H1 (cell line): ENCODE data around the gene PRF1. TPM values are rescaled to one million over a fixed set of nuclear protein-coding genes. Genes with fewer than 3 reads are reported as not detected.

Experiments
- CTCF ChIA-PET: fragments of 300-600 bp; sonication (Branson Sonifier 250); formaldehyde crosslinking; loops from one replicate; lab custom pipeline; 2021; ENCODE audit not compliant: partially characterized antibody; lab: Charles Lee
- POLR2A ChIA-PET: fragments of 300-600 bp; sonication (Branson Sonifier 250); formaldehyde crosslinking; loops from one replicate; lab custom pipeline; 2021; ENCODE audit warnings: inconsistent platforms; ENCODE audit not compliant: partially characterized antibody; lab: Charles Lee
- DNase-seq, 2 experiments: peaks; one replicate each; pipeline versions ENCODE4 v3.0.0 to v3.0.0-alpha.2; 2010 to 2022; ENCODE audit warnings: low spot score in 2 of 2, low read depth in 1 of 2, mixed read lengths in 1 of 2
- FAIRE-seq: peaks from 2 replicates; lab custom pipeline; 2011; peaks lifted over from hg19 to GRCh38; lab: Jason Lieb, UNC
- H2AFZ ChIP-seq: 2 replicates; pipeline ENCODE4 v1.8.1; 2012; ENCODE audit warnings: low read length, inconsistent platforms
- H2AK5ac ChIP-seq: 2 replicates; pipeline ENCODE4 v1.6.1; 2013; ENCODE audit warnings: low read depth, low read length
- H2BK120ac ChIP-seq: replicated peaks from 2 replicates; pipeline ENCODE3; 2013; ENCODE audit warnings: low read depth, low read length, inconsistent platforms
- H2BK12ac ChIP-seq: 2 replicates; pipeline ENCODE4 v1.6.1; 2013; ENCODE audit warnings: low read depth, low read length
- H2BK15ac ChIP-seq: 2 replicates; pipeline ENCODE4 v1.6.1; 2013; ENCODE audit warnings: low read length
- H2BK20ac ChIP-seq: 2 replicates; pipeline ENCODE4 v1.6.1; 2013; ENCODE audit warnings: low read length
- H2BK5ac ChIP-seq: 2 replicates; pipeline ENCODE4 v1.6.1; 2013; ENCODE audit warnings: low read depth, low read length
- H3K14ac ChIP-seq: 2 replicates; pipeline ENCODE4 v1.6.1; 2013; ENCODE audit warnings: inconsistent platforms; ENCODE audit not compliant: insufficient read length
- H3K18ac ChIP-seq: 2 replicates; pipeline ENCODE4 v1.6.1; 2013; ENCODE audit warnings: low read length; ENCODE audit errors: extremely low read depth
- H3K23ac ChIP-seq: 2 replicates; pipeline ENCODE4 v1.6.1; 2013; ENCODE audit warnings: inconsistent platforms; ENCODE audit not compliant: insufficient read length
- H3K23me2 ChIP-seq: 2 replicates; pipeline ENCODE4 v1.6.1; 2013; ENCODE audit warnings: low read depth, low read length
- H3K27ac ChIP-seq: 2 replicates; pipeline ENCODE4 v1.6.1; 2011; ENCODE audit warnings: low read depth, low read length, inconsistent platforms
- H3K27me3 ChIP-seq, 4 experiments: replicated peaks in 1 of 4; 1 replicate in 1 of 4; 2 replicates in 3 of 4; pipeline versions ENCODE4 v1.6.1 to v1.8.1; 2011 to 2013; ENCODE audit warnings: low read length in 3 of 4, mild to moderate bottlenecking in 3 of 4, inconsistent platforms in 2 of 4, mixed read lengths in 2 of 4, moderate library complexity in 1 of 4; ENCODE audit not compliant: control insufficient read depth in 3 of 4, insufficient read depth in 3 of 4; ENCODE audit errors: extremely low read depth in 1 of 4
- H3K36me3 ChIP-seq, 4 experiments: 2 replicates each; pipeline versions ENCODE4 v1.6.1 to v1.8.1; 2011 to 2013; ENCODE audit warnings: mild to moderate bottlenecking in 4 of 4, low read length in 3 of 4, moderate library complexity in 2 of 4, control low read depth in 1 of 4, inconsistent platforms in 1 of 4; ENCODE audit not compliant: insufficient read depth in 4 of 4, control insufficient read depth in 2 of 4
- H3K4ac ChIP-seq: replicated peaks from 2 replicates; pipeline ENCODE3; 2013; ENCODE audit warnings: low read length, low read depth, mixed read lengths, inconsistent platforms; ENCODE audit not compliant: insufficient read length
- H3K4me1 ChIP-seq, 4 experiments: replicated peaks in 1 of 4; 1 replicate in 1 of 4; 2 replicates in 3 of 4; pipeline versions ENCODE4 v1.6.1 to v1.8.1; 2011 to 2013; ENCODE audit warnings: low read length in 3 of 4, inconsistent platforms in 2 of 4, mixed read lengths in 1 of 4; ENCODE audit not compliant: insufficient read depth in 4 of 4, control insufficient read depth in 3 of 4
- H3K4me2 ChIP-seq, 2 experiments: 2 replicates each; pipeline versions ENCODE4 v1.6.1 to v1.8.1; 2011 to 2013; ENCODE audit warnings: low read depth in 2 of 2, low read length in 2 of 2, control low read depth in 1 of 2, inconsistent platforms in 1 of 2, mild to moderate bottlenecking in 1 of 2; ENCODE audit not compliant: insufficient read depth in 1 of 2
- H3K4me3 ChIP-seq, 4 experiments: fragments of 200-600, 300-600 bp in 1 of 4; sonication (generic), shearing (Covaris generic), sonication (Bioruptor Twin) in 1 of 4; 2 replicates each; pipeline versions ENCODE4 v1.5.1 to v1.8.1; 2011 to 2016; ENCODE audit warnings: low read length in 4 of 4, low read depth in 3 of 4, control low read depth in 2 of 4, inconsistent platforms in 2 of 4, mild to moderate bottlenecking in 2 of 4, mixed read lengths in 1 of 4, moderate library complexity in 1 of 4; ENCODE audit not compliant: insufficient read depth in 2 of 4; ENCODE audit errors: extremely low read depth in 1 of 4
- H3K56ac ChIP-seq: replicated peaks from 2 replicates; pipeline ENCODE3; 2013; ENCODE audit warnings: low read depth, mild to moderate bottlenecking, mixed read lengths, low read length, inconsistent platforms; ENCODE audit not compliant: insufficient read length
- H3K79me1 ChIP-seq: 2 replicates; pipeline ENCODE4 v1.6.1; 2013; ENCODE audit warnings: low read depth, low read length, control low read depth
- H3K79me2 ChIP-seq, 2 experiments: 2 replicates each; pipeline versions ENCODE4 v1.6.1 to v1.8.1; 2012 to 2013; ENCODE audit warnings: low read length in 2 of 2, mild to moderate bottlenecking in 2 of 2, inconsistent platforms in 1 of 2; ENCODE audit not compliant: insufficient read depth in 2 of 2, control insufficient read depth in 1 of 2
- H3K9ac ChIP-seq, 4 experiments: replicated peaks in 1 of 4; 1 replicate in 1 of 4; 2 replicates in 3 of 4; pipeline versions ENCODE4 v1.6.1 to v1.8.1; 2011 to 2013; ENCODE audit warnings: low read depth in 3 of 4, low read length in 3 of 4, control low read depth in 2 of 4, mild to moderate bottlenecking in 2 of 4, moderate library complexity in 2 of 4, inconsistent platforms in 1 of 4; ENCODE audit errors: extremely low read depth in 1 of 4
- H3K9me3 ChIP-seq, 2 experiments: 2 replicates each; pipeline versions ENCODE4 v1.6.1 to v1.8.1; 2012 to 2013; ENCODE audit warnings: mild to moderate bottlenecking in 2 of 2, moderate library complexity in 2 of 2, control low read depth in 1 of 2, inconsistent platforms in 1 of 2, low read depth in 1 of 2, low read length in 1 of 2, mixed read lengths in 1 of 2; ENCODE audit not compliant: insufficient read depth in 2 of 2
- H4K20me1 ChIP-seq, 2 experiments: replicated peaks in 1 of 2; 2 replicates each; pipeline versions ENCODE3 to v1.8.1; 2011 to 2013; ENCODE audit warnings: inconsistent platforms in 2 of 2, low read length in 2 of 2, mild to moderate bottlenecking in 1 of 2; ENCODE audit not compliant: insufficient read depth in 2 of 2, control insufficient read depth in 1 of 2
- H4K5ac ChIP-seq: 2 replicates; pipeline ENCODE4 v1.6.1; 2013; ENCODE audit warnings: low read length, low read depth, mixed read lengths, inconsistent platforms; ENCODE audit not compliant: insufficient read length
- H4K8ac ChIP-seq: 2 replicates; pipeline ENCODE4 v1.8.0; 2013; ENCODE audit warnings: mild to moderate bottlenecking, moderate library complexity, low read length, inconsistent platforms; ENCODE audit not compliant: insufficient read depth; ENCODE audit errors: extremely low read depth
- H4K91ac ChIP-seq: replicated peaks from 2 replicates; pipeline ENCODE3; 2013; ENCODE audit warnings: low read length, mixed read lengths, inconsistent platforms; ENCODE audit not compliant: insufficient read length
- CEBPB ChIP-seq: IDR thresholded peaks from 2 replicates; pipeline ENCODE4 v1.6.1; 2012; ENCODE audit warnings: low read depth, low read length
- POLR2A ChIP-seq, 2 experiments: IDR thresholded peaks; 1 replicate in 1 of 2; 2 replicates in 1 of 2; pipeline ENCODE4 v1.6.1; 2011; ENCODE audit warnings: low read depth in 2 of 2, low read length in 2 of 2, mild to moderate bottlenecking in 2 of 2; ENCODE audit errors: control extremely low read depth in 1 of 2
- WGBS, 2 experiments: shearing (Covaris generic) in 1 of 2; methylation state at CpG; one replicate each; pipeline versions ENCODE4 v1.1.6 to v1.1.7; 2013 to 2015; ENCODE audit warnings: low lambda C conversion rate in 2 of 2, mixed read lengths in 2 of 2, inconsistent platforms in 1 of 2, low coverage in 1 of 2, missing lambda C conversion rate in 1 of 2; ENCODE audit not compliant: insufficient replicate concordance in 2 of 2, insufficient coverage in 1 of 2, insufficient read length in 1 of 2; ENCODE audit errors: extremely low coverage in 1 of 2, missing lambda C conversion rate in 1 of 2; 5-methylcytosine and 5-hydroxymethylcytosine counted together
- polyA plus RNA-seq, 7 experiments: library from polyadenylated mRNA; depleted of rRNA in 3 of 7; stranded (reverse) in 5 of 7; unstranded in 2 of 7; fragments of >200 nt in 5 of 7; fragments of 200-250 nt in 2 of 7; gene quantifications; 1 replicate in 5 of 7; 2 replicates in 1 of 7; 4 replicates in 1 of 7; pipeline versions ENCODE4 v1.2.1 to v1.2.3, GENCODE V29; 2011 to 2013; ENCODE audit warnings: missing spikeins in 2 of 7, mixed read lengths in 2 of 7
- total RNA-seq: library from RNA; stranded (reverse); fragmentation: NEBNext Ultra II Directional; extraction: Animal tissue kit (Norgen Biotek cat#: 25700); gene quantifications from 2 replicates; pipeline ENCODE4 v1.2.1, GENCODE V29; 2021
- TF ChIP-seq, protein P1 (sequence below), 3 experiments: IDR thresholded peaks; 1 replicate in 2 of 3; 2 replicates in 1 of 3; pipeline versions ENCODE4 v1.5.1 to v1.6.1; 2011; ENCODE audit warnings: low read length in 3 of 3, mild to moderate bottlenecking in 3 of 3, inconsistent platforms in 2 of 3, low read depth in 1 of 3, moderate library complexity in 1 of 3; ENCODE audit not compliant: insufficient read depth in 1 of 3; ENCODE audit errors: control extremely low read depth in 1 of 3

PRF1 gene
- total and polyA plus RNA-seq, 2 of the 8 experiments (the other 6 are each of a cell fraction or from before 2014, with no cell fraction given): 0.15 TPM; not detected in 1

DNA sequence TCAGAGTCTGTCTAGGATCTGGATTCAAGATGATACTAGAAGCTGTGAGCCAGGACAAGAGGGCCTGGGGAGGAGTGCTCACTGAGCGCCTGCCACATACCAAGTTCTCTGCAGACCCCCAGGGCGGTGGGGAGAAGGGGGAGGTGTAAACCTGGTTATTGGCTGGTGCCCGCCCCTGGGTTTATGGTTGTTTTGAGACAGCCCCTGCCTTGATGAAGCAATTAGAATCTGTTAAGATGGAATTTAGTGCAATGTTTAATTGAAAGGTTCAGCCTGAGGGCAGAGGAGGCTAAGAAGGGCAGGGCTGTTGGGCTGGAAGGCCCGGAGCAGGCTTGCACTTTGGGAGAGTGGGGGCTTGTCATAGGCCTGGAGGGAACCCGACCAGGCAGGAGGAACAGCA, 42.7 kb downstream of the PRF1 start:
- peaks cover 0 to 6% (median 3%) of the 10 kb centered on the region in 4 experiments; a peak in 4 of 7 replicates for H3K4me1 ChIP-seq
- H3K23ac ChIP-seq: no peak overlapping the region
- DNase-seq (no peak), FAIRE-seq (no peak)
- no peaks in the 10 kb centered on the region; a peak in 1 of 8 replicates for H3K36me3 ChIP-seq
- no peak overlapping the region for H4K91ac ChIP-seq
- WGBS, 2 experiments: 87% methylated on average over 4 of the region's 5 CpGs; no CpG with 5 or more reads in 1 of the 2 experiments
- H2BK20ac ChIP-seq: no peak overlapping the region
- no peaks in the 10 kb centered on the region for H3K27me3 ChIP-seq
- H4K8ac ChIP-seq: peak overlapping the region; percentile 22; the same call in 1 of the 2 replicates
- H4K20me1 ChIP-seq: peaks cover 2 to 3% of the 10 kb centered on the region in 2 experiments
- H4K5ac ChIP-seq: no peak overlapping the region
- CTCF ChIA-PET: interaction anchor here (0.6 to 5.7 kb wide), 21 partner anchors 8 to 321 kb away, joined by 3 to 58 read pairs (median 6); no protein-coding TSS in a partner anchor
- no peak overlapping the region for H3K14ac ChIP-seq
- no peak overlapping the region; the same call in 1 of the 2 replicates for H3K18ac ChIP-seq
- H3K56ac ChIP-seq: no peak overlapping the region
- H3K23me2 ChIP-seq: no peaks in the 10 kb centered on the region
- no peaks in the 10 kb centered on the region for H3K79me2 ChIP-seq
- no peak overlapping the region for H2BK5ac ChIP-seq
- H3K9ac ChIP-seq: no peak overlapping the region
- POLR2A ChIA-PET: interaction anchor here (1.6 kb wide), 1 partner anchor 12 kb away, joined by 3 read pairs; no protein-coding TSS in a partner anchor
- 0 out of 2 replicates have a peak overlapping the region, but pooled peaks have one; percentile 33 for H2BK12ac ChIP-seq
- H3K4me3 ChIP-seq: no peak overlapping the region
- no peak overlapping the region for H3K27ac ChIP-seq
- H3K79me1 ChIP-seq: no peaks in the 10 kb centered on the region
- no peak overlapping the region for H3K4ac ChIP-seq
- no peaks in the 10 kb centered on the region for H3K9me3 ChIP-seq
- no peak overlapping the region for H2AK5ac ChIP-seq
- H3K4me2 ChIP-seq: no peak overlapping the region
- H2AFZ ChIP-seq: no peak overlapping the region
- no peak overlapping the region for H2BK120ac ChIP-seq
- TF ChIP-seq CEBPB: no peak
- no peak for TF ChIP-seq POLR2A (IDR thresholded peaks at IDR 0.05; ENCODE audit: control extremely low read depth in 1 of 2, low read depth in 2 of 2, low read length in 2 of 2)
- TF ChIP-seq, protein P1, sequence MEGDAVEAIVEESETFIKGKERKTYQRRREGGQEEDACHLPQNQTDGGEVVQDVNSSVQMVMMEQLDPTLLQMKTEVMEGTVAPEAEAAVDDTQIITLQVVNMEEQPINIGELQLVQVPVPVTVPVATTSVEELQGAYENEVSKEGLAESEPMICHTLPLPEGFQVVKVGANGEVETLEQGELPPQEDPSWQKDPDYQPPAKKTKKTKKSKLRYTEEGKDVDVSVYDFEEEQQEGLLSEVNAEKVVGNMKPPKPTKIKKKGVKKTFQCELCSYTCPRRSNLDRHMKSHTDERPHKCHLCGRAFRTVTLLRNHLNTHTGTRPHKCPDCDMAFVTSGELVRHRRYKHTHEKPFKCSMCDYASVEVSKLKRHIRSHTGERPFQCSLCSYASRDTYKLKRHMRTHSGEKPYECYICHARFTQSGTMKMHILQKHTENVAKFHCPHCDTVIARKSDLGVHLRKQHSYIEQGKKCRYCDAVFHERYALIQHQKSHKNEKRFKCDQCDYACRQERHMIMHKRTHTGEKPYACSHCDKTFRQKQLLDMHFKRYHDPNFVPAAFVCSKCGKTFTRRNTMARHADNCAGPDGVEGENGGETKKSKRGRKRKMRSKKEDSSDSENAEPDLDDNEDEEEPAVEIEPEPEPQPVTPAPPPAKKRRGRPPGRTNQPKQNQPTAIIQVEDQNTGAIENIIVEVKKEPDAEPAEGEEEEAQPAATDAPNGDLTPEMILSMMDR (IDR thresholded peaks at IDR 0.05; ENCODE audit: control extremely low read depth in 1 of 3, insufficient read depth in 1 of 3, low read depth in 1 of 3, low read length in 3 of 3): no peak
- no peak overlapping the region for H2BK15ac ChIP-seq
